Stimulated activated CD4-positive, alpha-beta T cell treated with anti-CD3 and anti-CD28 coated beads, Interleukin-1b, Interleukin-23, amount 100 ng/mL, for 24 hours (primary cell): ENCODE results near the gene FXYD1.
"Not testable (repeated sequence)": the region's sequence is repeated elsewhere in the genome, so short reads cannot be mapped to it uniquely, and the experiment has no call there.

ENCODE experiments used
- DNase-seq, 4 experiments: peaks; one replicate each; pipeline ENCODE4 v3.0.0-alpha.2; 2020; ENCODE audit warnings: low read depth in 4 of 4, low spot score in 1 of 4

Gene FXYD1

GRCh38 chr19:35138305-35138892 lies at the start of gene FXYD1:
FXYD1 (plus strand) TSS chr19:35138824; CDS start chr19:35140080, 1,256 bp downstream.
- DNase-seq: no peak

GRCh38 chr19:35089554-35089953 lies 49.1 kb upstream of the FXYD1 start:
- DNase-seq: no peak

GRCh38 chr19:35090160-35090505 lies 48.5 kb upstream of the FXYD1 start:
- DNase-seq: no peak

- peak; percentile 15 to 31 (median 18) for DNase-seq
Measured at GRCh38 chr19:35090506-35091214, 48.0 kb upstream of the FXYD1 start.

- DNase-seq: no peak
Measured at GRCh38 chr19:35093430-35093829, 45.2 kb upstream of the FXYD1 start.

- no peak for DNase-seq
Measured at GRCh38 chr19:35093941-35094647, 44.5 kb upstream of the FXYD1 start.

- DNase-seq: no peak
Measured at GRCh38 chr19:35094656-35095055, 44.0 kb upstream of the FXYD1 start.

GRCh38 chr19:35095667-35096368 lies 42.8 kb upstream of the FXYD1 start:
- DNase-seq: no peak

GRCh38 chr19:35098413-35099049 lies 40.1 kb upstream of the FXYD1 start:
- DNase-seq: no peak

- no peak for DNase-seq
Measured at GRCh38 chr19:35099155-35099896, 39.3 kb upstream of the FXYD1 start.

- DNase-seq: no peak
Measured at GRCh38 chr19:35099897-35100275, 38.7 kb upstream of the FXYD1 start.

GRCh38 chr19:35100588-35101533 lies 37.8 kb upstream of the FXYD1 start:
- no peak for DNase-seq

- DNase-seq: not testable (repeated sequence)
Measured at GRCh38 chr19:35101949-35102348, 36.7 kb upstream of the FXYD1 start.

- DNase-seq: not testable (repeated sequence)
Measured at GRCh38 chr19:35103614-35104013, 35.0 kb upstream of the FXYD1 start.

- no peak for DNase-seq
Measured at GRCh38 chr19:35104361-35104760, 34.3 kb upstream of the FXYD1 start.

- no peak for DNase-seq
Measured at GRCh38 chr19:35105047-35105410, 33.6 kb upstream of the FXYD1 start.

- no peak for DNase-seq
Measured at GRCh38 chr19:35105411-35106290, 33.0 kb upstream of the FXYD1 start.

- no peak for DNase-seq
Measured at GRCh38 chr19:35106291-35106583, 32.4 kb upstream of the FXYD1 start.
